ENCODE measurements around the gene USP40. TPM values are rescaled to one million over a fixed set of nuclear protein-coding genes. Genes with fewer than 3 reads are reported as not detected.

The USP40 gene
- polyA plus RNA-seq, 2 of the 4 experiments (the other 2 are of a cell fraction), result 22.9 to 57.0 TPM

GRCh38 chr2:233605680-233606079 lies 39.1 kb upstream of the USP40 start (continued):
- TF ChIP-seq ZC3H11A (IDR thresholded peaks at IDR 0.05), result no peak
- TF ChIP-seq GATA3 (IDR thresholded peaks at IDR 0.05; ENCODE audit: borderline replicate concordance), result no peak
- no peak for TF ChIP-seq KDM1A (IDR thresholded peaks at IDR 0.05; ENCODE audit: low read depth)

DNA sequence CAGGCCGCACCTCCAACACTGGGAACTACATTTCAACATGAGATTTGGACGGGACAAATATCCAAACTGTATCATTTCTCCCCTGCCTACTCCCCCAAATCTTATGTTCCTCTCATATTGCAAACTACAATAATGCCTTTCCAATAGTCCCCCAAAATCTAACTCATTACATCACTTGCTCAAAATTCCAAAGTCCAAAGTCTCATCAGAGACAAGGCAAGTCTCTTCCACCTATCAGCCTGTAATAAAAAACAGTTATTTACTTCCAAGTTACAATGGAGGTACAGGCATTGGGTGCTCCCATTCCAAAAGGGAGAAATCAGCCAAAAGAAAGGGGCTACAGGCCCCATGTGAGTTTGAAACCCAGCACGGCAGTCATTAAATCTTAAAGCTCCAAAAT lies 38.2 kb upstream of the USP40 start:
- Histone ChIP-seq H3K4me3 (no peak overlapping the region), H3K4me2 (no peak overlapping the region), H3K27ac (peak overlapping the region in 1 of 2 experiments; percentile 33; a peak in 2 of 6 replicates), H3K9me3 (peaks cover 13% of the 10 kb centered on the region), H3K4me1 (0 out of 3 replicates have a peak, but pooled peaks cover 3% of the 10 kb centered on the region)
- 80% methylated on average over 3 of the region's 3 CpGs for WGBS (ENCODE audit: missing lambda C conversion rate)
- POLR2A ChIA-PET, result no interaction called here
- DNase-seq (ENCODE audit: low read depth in 1 of 2, low spot score in 1 of 2) (no peak), FAIRE-seq (no peak), ATAC-seq (no peak)
- TF ChIP-seq HEYL (CRISPR knock-in tag; IDR thresholded peaks at IDR 0.05) (no peak), EP300 (IDR thresholded peaks at IDR 0.05) (no peak), HOXA7 (CRISPR knock-in tag; IDR thresholded peaks at IDR 0.05) (no peak), CHD4 (IDR thresholded peaks at IDR 0.05; ENCODE audit: borderline replicate concordance) (no peak)
- CTCF ChIA-PET, result no interaction called here

DNA sequence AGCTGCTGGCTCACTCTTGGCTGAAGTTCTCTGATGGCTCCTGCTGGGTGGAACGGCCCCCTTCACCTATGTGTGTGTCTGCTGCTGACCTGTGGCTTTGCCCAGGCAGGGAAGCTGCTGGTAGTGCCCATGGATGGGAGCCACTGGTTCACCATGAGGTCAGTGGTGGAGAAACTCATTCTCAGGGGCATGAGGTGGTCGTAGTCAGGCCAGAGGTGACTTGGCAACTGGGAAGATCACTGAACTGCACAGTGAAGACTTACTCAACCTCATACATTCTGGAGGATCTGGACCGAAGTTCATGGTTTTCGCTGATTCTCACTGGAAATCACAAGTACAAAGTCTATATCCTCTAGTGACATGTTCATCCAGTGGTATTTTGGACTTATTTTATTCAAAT lies 36.9 kb upstream of the USP40 start:
- ChIA-PET CTCF (no interaction called here), POLR2A (no interaction called here)
- DNase-seq (ENCODE audit: low read depth in 1 of 2, low spot score in 1 of 2) (no peak), FAIRE-seq (no peak), ATAC-seq (no peak)
- WGBS (ENCODE audit: missing lambda C conversion rate), result 85% methylated on average over 4 of the region's 4 CpGs
- H3K27ac ChIP-seq, result peak overlapping the region in 1 of 2 experiments; percentile 33; a peak in 1 of 6 replicates
- peaks cover 6% of the 10 kb centered on the region; the same call in 2 of the 3 replicates for H3K9me3 ChIP-seq
- no peak overlapping the region for H3K4me2 ChIP-seq
- H3K4me1 ChIP-seq, result peaks cover 13% of the 10 kb centered on the region
- no peak for TF ChIP-seq ESRRA (IDR thresholded peaks at IDR 0.05; ENCODE audit: borderline replicate concordance, low read length)
- H3K4me3 ChIP-seq, result no peak overlapping the region

DNA sequence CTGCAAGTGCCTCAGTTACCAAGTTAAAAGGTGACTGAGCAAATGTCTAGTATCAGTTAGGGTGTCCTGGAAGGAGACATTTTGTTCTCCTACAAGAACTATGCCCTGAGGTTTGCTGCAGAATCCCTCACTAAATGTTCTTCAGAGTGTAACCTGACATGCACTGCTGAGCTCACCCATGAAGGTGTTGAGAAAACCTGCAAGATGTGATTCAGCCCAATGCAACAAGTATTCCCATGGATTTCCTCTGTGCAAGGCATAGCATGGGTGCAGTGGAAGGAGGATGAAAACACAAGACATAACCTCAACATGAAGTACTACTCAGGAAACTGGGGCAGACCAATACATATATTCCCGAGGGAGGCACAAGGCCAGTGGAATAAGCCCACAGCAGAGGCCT lies 35.5 kb upstream of the USP40 start:
- 72% methylated on average over 1 of the region's 1 CpG for WGBS (ENCODE audit: missing lambda C conversion rate)
- POLR2A ChIA-PET, result no interaction called here
- CTCF ChIA-PET, result interaction anchor here (0.6 kb wide), 2 partner anchors 15 to 1808 kb away, joined by 3 to 4 read pairs; no protein-coding TSS in a partner anchor

More for the DNA sequence above, 35.5 kb upstream of the USP40 start:
- ATAC-seq, result no peak
- DNase-seq (ENCODE audit: low read depth in 1 of 2, low spot score in 1 of 2), result no peak
- Histone ChIP-seq H3K27ac (peak overlapping the region in 1 of 2 experiments; percentile 38; a peak in 1 of 6 replicates), H3K4me3 (no peak overlapping the region), H3K9me3 (peaks cover 6% of the 10 kb centered on the region; the same call in 2 of the 3 replicates), H3K4me1 (peaks cover 21% of the 10 kb centered on the region), H3K4me2 (no peak overlapping the region)
- no peak for FAIRE-seq
- TF ChIP-seq GATA3 (IDR thresholded peaks at IDR 0.05; ENCODE audit: borderline replicate concordance), result no peak
- no peak for TF ChIP-seq MAFK (IDR thresholded peaks at IDR 0.05; ENCODE audit: partially characterized antibody)
- no peak for TF ChIP-seq CEBPB (IDR thresholded peaks at IDR 0.05)
- no peak for TF ChIP-seq ZFP36 (IDR thresholded peaks at IDR 0.05; ENCODE audit: borderline replicate concordance, partially characterized antibody)
- TF ChIP-seq RNF2 (IDR thresholded peaks at IDR 0.05; ENCODE audit: borderline replicate concordance, low read depth), result no peak
- TF ChIP-seq CHD2 (IDR thresholded peaks at IDR 0.05; ENCODE audit: low read length, partially characterized antibody), result no peak
- TF ChIP-seq KDM5A (IDR thresholded peaks at IDR 0.05), result no peak
- TF ChIP-seq RAD21 (conservative IDR thresholded peaks at IDR 0.05 in 1 of 2, IDR thresholded peaks at IDR 0.05 in 1 of 2), result no peak
- TF ChIP-seq REST (IDR thresholded peaks at IDR 0.05), result no peak
- TF ChIP-seq MAZ (IDR thresholded peaks at IDR 0.05; ENCODE audit: borderline replicate concordance, low read depth, low read length), result no peak
- no peak for TF ChIP-seq SMC3 (IDR thresholded peaks at IDR 0.05)
- TF ChIP-seq, protein P1, sequence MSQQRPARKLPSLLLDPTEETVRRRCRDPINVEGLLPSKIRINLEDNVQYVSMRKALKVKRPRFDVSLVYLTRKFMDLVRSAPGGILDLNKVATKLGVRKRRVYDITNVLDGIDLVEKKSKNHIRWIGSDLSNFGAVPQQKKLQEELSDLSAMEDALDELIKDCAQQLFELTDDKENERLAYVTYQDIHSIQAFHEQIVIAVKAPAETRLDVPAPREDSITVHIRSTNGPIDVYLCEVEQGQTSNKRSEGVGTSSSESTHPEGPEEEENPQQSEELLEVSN (IDR thresholded peaks at IDR 0.05; ENCODE audit: borderline replicate concordance, low read depth), result no peak
- TF ChIP-seq EP300 (IDR thresholded peaks at IDR 0.05), result no peak
- TF ChIP-seq ZNF302 (CRISPR knock-in tag; IDR thresholded peaks at IDR 0.05), result no peak
- TF ChIP-seq NFE2L2 (conservative IDR thresholded peaks at IDR 0.05; ENCODE audit: low read length), result no peak
- no peak for TF ChIP-seq KDM1A (IDR thresholded peaks at IDR 0.05; ENCODE audit: low read depth)
- TF ChIP-seq, protein P2, sequence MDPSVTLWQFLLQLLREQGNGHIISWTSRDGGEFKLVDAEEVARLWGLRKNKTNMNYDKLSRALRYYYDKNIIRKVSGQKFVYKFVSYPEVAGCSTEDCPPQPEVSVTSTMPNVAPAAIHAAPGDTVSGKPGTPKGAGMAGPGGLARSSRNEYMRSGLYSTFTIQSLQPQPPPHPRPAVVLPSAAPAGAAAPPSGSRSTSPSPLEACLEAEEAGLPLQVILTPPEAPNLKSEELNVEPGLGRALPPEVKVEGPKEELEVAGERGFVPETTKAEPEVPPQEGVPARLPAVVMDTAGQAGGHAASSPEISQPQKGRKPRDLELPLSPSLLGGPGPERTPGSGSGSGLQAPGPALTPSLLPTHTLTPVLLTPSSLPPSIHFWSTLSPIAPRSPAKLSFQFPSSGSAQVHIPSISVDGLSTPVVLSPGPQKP (IDR thresholded peaks at IDR 0.05; ENCODE audit: low read depth, low read length), result no peak
- no peak for TF ChIP-seq ZC3H11A (IDR thresholded peaks at IDR 0.05)
- no peak for TF ChIP-seq ESRRA (IDR thresholded peaks at IDR 0.05; ENCODE audit: borderline replicate concordance, low read length)
